Measurements from ENCODE around the gene PPP2R2B.

- TF ChIP-seq CTCF (IDR thresholded peaks at IDR 0.05) (no peak), POLR2A (IDR thresholded peaks at IDR 0.05) (no peak)
Observed at GRCh38 chr5:146734936-146735577, 143.5 kb downstream of the PPP2R2B start.
